ENCODE measurements around the gene BCAS3.
A peak's percentile ranks its signal among the peaks of the same experiment; 100 is the strongest.

DNA sequence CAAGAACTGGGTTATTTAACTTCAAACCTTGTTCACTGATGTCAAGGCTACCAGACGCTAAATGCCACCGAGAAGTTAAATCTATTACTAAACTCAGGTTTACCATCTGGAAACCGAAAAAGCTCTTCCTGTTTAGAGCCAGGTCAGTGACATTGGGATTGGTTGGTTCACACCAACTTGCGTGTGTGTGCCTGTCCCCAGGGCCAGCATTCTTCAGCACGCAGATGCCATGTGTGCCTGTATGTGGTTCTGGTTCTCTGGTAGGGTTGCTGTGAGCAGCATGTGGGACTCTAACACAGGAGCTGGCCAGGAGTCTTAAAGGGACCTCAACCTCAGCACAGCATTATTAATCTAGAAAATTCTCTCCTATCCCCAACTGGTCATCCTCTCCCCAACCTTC, 703.9 kb downstream of the BCAS3 start:
- TF ChIP-seq ESRRG (CRISPR knock-in tag; IDR thresholded peaks at IDR 0.05) (no peak), ZC3H10 (CRISPR knock-in tag; IDR thresholded peaks at IDR 0.05) (no peak), ARNTL (CRISPR knock-in tag; IDR thresholded peaks at IDR 0.05; ENCODE audit: borderline replicate concordance, low read depth) (no peak), PPARA (CRISPR knock-in tag; IDR thresholded peaks at IDR 0.05; ENCODE audit: borderline replicate concordance) (no peak), ZFP30 (CRISPR knock-in tag; IDR thresholded peaks at IDR 0.05) (no peak), ZNF70 (CRISPR knock-in tag; IDR thresholded peaks at IDR 0.05) (no peak), GLIS3 (CRISPR knock-in tag; IDR thresholded peaks at IDR 0.05) (no peak), BACH2 (CRISPR knock-in tag; IDR thresholded peaks at IDR 0.05; ENCODE audit: borderline replicate concordance) (no peak), TOX (CRISPR knock-in tag; IDR thresholded peaks at IDR 0.05; ENCODE audit: borderline replicate concordance) (no peak)
- TF ChIP-seq, protein P1, sequence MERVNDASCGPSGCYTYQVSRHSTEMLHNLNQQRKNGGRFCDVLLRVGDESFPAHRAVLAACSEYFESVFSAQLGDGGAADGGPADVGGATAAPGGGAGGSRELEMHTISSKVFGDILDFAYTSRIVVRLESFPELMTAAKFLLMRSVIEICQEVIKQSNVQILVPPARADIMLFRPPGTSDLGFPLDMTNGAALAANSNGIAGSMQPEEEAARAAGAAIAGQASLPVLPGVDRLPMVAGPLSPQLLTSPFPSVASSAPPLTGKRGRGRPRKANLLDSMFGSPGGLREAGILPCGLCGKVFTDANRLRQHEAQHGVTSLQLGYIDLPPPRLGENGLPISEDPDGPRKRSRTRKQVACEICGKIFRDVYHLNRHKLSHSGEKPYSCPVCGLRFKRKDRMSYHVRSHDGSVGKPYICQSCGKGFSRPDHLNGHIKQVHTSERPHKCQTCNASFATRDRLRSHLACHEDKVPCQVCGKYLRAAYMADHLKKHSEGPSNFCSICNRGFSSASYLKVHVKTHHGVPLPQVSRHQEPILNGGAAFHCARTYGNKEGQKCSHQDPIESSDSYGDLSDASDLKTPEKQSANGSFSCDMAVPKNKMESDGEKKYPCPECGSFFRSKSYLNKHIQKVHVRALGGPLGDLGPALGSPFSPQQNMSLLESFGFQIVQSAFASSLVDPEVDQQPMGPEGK (CRISPR knock-in tag; IDR thresholded peaks at IDR 0.05; ENCODE audit: borderline replicate concordance): no peak
- TF ChIP-seq, protein P2, sequence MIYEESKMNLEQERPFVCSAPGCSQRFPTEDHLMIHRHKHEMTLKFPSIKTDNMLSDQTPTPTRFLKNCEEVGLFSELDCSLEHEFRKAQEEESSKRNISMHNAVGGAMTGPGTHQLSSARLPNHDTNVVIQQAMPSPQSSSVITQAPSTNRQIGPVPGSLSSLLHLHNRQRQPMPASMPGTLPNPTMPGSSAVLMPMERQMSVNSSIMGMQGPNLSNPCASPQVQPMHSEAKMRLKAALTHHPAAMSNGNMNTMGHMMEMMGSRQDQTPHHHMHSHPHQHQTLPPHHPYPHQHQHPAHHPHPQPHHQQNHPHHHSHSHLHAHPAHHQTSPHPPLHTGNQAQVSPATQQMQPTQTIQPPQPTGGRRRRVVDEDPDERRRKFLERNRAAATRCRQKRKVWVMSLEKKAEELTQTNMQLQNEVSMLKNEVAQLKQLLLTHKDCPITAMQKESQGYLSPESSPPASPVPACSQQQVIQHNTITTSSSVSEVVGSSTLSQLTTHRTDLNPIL (CRISPR knock-in tag; IDR thresholded peaks at IDR 0.05; ENCODE audit: low read depth): no peak; the same call in 1 of the 2 replicates
- TF ChIP-seq, protein P3, sequence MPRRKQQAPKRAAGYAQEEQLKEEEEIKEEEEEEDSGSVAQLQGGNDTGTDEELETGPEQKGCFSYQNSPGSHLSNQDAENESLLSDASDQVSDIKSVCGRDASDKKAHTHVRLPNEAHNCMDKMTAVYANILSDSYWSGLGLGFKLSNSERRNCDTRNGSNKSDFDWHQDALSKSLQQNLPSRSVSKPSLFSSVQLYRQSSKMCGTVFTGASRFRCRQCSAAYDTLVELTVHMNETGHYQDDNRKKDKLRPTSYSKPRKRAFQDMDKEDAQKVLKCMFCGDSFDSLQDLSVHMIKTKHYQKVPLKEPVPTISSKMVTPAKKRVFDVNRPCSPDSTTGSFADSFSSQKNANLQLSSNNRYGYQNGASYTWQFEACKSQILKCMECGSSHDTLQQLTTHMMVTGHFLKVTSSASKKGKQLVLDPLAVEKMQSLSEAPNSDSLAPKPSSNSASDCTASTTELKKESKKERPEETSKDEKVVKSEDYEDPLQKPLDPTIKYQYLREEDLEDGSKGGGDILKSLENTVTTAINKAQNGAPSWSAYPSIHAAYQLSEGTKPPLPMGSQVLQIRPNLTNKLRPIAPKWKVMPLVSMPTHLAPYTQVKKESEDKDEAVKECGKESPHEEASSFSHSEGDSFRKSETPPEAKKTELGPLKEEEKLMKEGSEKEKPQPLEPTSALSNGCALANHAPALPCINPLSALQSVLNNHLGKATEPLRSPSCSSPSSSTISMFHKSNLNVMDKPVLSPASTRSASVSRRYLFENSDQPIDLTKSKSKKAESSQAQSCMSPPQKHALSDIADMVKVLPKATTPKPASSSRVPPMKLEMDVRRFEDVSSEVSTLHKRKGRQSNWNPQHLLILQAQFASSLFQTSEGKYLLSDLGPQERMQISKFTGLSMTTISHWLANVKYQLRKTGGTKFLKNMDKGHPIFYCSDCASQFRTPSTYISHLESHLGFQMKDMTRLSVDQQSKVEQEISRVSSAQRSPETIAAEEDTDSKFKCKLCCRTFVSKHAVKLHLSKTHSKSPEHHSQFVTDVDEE (CRISPR knock-in tag; IDR thresholded peaks at IDR 0.05): peak; percentile 60
